ENCODE measurements around the gene ELF2. TPM values are rescaled to one million over a fixed set of nuclear protein-coding genes. Genes with fewer than 3 reads are reported as not detected.
A peak's percentile ranks its signal among the peaks of the same experiment; 100 is the strongest.
"Not testable (repeated sequence)": the region's sequence is repeated elsewhere in the genome, so short reads cannot be mapped to it uniquely, and the experiment has no call there.

Gene ELF2
- total RNA-seq, 1 donor from 2014 or later = 40.3 TPM

GRCh38 chr4:139144161-139144859, 32.7 kb downstream of the ELF2 start:
- peak; percentile 22 for DNase-seq (ENCODE audit: low spot score)

- no peak for DNase-seq (ENCODE audit: low spot score)
These were observed 34.0 kb downstream of the ELF2 start for GRCh38 chr4:139142980-139143379.

- DNase-seq (ENCODE audit: low spot score) = no peak
These were observed 34.9 kb downstream of the ELF2 start for GRCh38 chr4:139142087-139142486.

- no peak for DNase-seq (ENCODE audit: low spot score)
These were observed 39.3 kb downstream of the ELF2 start for GRCh38 chr4:139137763-139138162.

GRCh38 chr4:139134403-139134802, 42.6 kb downstream of the ELF2 start:
- DNase-seq (ENCODE audit: low spot score) = no peak

GRCh38 chr4:139131209-139131870, 45.7 kb downstream of the ELF2 start:
- no peak for DNase-seq (ENCODE audit: low spot score)

GRCh38 chr4:139129206-139129605, 47.8 kb downstream of the ELF2 start:
- DNase-seq (ENCODE audit: low spot score) = no peak

- no peak for DNase-seq (ENCODE audit: low spot score)
These were observed 50.1 kb downstream of the ELF2 start for GRCh38 chr4:139126898-139127297.

GRCh38 chr4:139123910-139124309, 53.1 kb downstream of the ELF2 start:
- no peak for DNase-seq (ENCODE audit: low spot score)

- DNase-seq (ENCODE audit: low spot score) = no peak
These were observed 58.7 kb downstream of the ELF2 start for GRCh38 chr4:139118365-139118764.

- DNase-seq (ENCODE audit: low spot score) = no peak
These were observed 61.8 kb downstream of the ELF2 start for GRCh38 chr4:139115226-139115625.

GRCh38 chr4:139114795-139115194, 62.2 kb downstream of the ELF2 start:
- DNase-seq (ENCODE audit: low spot score) = not testable (repeated sequence)

- no peak for DNase-seq (ENCODE audit: low spot score)
These were observed 64.4 kb downstream of the ELF2 start for GRCh38 chr4:139112650-139113049.

GRCh38 chr4:139108567-139109128, 68.4 kb downstream of the ELF2 start:
- no peak for DNase-seq (ENCODE audit: low spot score)

- peak; percentile 59 for DNase-seq (ENCODE audit: low spot score)
These were observed 77.5 kb downstream of the ELF2 start for GRCh38 chr4:139099366-139099982.

GRCh38 chr4:139092271-139092670, 84.7 kb downstream of the ELF2 start:
- DNase-seq (ENCODE audit: low spot score) = no peak

- DNase-seq (ENCODE audit: low spot score) = no peak
These were observed 91.9 kb downstream of the ELF2 start for GRCh38 chr4:139085141-139085540.

- no peak for DNase-seq (ENCODE audit: low spot score)
These were observed 92.3 kb downstream of the ELF2 start for GRCh38 chr4:139084804-139085093.

- DNase-seq (ENCODE audit: low spot score) = peak; percentile 89
These were observed 92.8 kb downstream of the ELF2 start for GRCh38 chr4:139083956-139084803.

- peak; percentile 45 for DNase-seq (ENCODE audit: low spot score)
These were observed 93.4 kb downstream of the ELF2 start for GRCh38 chr4:139083607-139083955.

- DNase-seq (ENCODE audit: low spot score) = peak; percentile 97
These were observed 94.0 kb downstream of the ELF2 start for GRCh38 chr4:139082750-139083606.
